Measurements from ENCODE around the gene HBS1L. TPM values are rescaled to one million over a fixed set of nuclear protein-coding genes. Genes with fewer than 3 reads are reported as not detected.

The HBS1L gene
- total RNA-seq, 4 donors from 2014 or later = 52.8 to 87.1 (median 70.7) TPM

DNA sequence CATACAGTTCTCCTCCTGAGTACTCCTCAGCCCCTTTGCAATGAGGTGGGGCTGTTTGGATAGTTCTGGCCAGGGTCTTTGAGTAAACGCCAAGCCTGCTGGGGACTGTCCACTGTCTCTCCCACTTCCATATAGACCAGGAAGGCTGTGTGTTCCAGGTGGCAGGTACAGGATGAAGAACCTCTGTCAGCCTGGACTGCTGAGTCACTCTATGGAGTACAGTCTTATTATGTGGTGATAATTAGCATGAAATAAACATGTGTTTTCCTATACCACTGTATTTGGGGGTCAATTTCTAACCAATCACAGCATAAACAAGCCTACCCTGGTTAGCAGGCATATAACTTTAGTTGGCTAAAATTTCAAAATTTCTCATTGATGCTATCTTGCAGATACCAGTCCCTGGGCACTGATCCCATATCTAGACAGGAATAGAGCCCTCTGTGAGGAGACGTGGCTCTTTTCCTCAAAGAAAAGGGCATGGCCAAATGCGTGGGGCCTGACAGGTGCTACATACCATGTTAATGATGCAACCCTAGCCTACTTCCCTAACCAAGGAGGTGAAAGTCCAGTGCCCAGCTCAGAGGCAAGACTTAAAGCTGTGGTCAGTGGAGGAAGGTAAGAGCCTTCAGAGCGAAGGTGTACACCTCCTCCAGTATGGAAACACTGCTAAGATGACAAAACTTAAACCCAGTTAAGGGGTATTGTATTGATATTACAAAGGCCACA is 100.2 kb downstream of the HBS1L start:
- Histone ChIP-seq H3K4me3 (replicated peaks in 1 of 3) (no peak overlapping the region), H3K36me3 (no peaks in the 10 kb centered on the region), H3K27ac (no peak overlapping the region), H3K27me3 (no peaks in the 10 kb centered on the region), H3K4me1 (no peaks in the 10 kb centered on the region), H3K9me3 (no peaks in the 10 kb centered on the region)
- no peak for DNase-seq
- TF ChIP-seq, protein P1, sequence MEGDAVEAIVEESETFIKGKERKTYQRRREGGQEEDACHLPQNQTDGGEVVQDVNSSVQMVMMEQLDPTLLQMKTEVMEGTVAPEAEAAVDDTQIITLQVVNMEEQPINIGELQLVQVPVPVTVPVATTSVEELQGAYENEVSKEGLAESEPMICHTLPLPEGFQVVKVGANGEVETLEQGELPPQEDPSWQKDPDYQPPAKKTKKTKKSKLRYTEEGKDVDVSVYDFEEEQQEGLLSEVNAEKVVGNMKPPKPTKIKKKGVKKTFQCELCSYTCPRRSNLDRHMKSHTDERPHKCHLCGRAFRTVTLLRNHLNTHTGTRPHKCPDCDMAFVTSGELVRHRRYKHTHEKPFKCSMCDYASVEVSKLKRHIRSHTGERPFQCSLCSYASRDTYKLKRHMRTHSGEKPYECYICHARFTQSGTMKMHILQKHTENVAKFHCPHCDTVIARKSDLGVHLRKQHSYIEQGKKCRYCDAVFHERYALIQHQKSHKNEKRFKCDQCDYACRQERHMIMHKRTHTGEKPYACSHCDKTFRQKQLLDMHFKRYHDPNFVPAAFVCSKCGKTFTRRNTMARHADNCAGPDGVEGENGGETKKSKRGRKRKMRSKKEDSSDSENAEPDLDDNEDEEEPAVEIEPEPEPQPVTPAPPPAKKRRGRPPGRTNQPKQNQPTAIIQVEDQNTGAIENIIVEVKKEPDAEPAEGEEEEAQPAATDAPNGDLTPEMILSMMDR (IDR thresholded peaks at IDR 0.05) = no peak
- TF ChIP-seq POLR2A (IDR thresholded peaks at IDR 0.05) = no peak
- 70 to 88% methylated on average over 4 of the region's 4 CpGs for WGBS, 2 donors
- intact Hi-C loops (cut with DNase I) = no loop called here

DNA sequence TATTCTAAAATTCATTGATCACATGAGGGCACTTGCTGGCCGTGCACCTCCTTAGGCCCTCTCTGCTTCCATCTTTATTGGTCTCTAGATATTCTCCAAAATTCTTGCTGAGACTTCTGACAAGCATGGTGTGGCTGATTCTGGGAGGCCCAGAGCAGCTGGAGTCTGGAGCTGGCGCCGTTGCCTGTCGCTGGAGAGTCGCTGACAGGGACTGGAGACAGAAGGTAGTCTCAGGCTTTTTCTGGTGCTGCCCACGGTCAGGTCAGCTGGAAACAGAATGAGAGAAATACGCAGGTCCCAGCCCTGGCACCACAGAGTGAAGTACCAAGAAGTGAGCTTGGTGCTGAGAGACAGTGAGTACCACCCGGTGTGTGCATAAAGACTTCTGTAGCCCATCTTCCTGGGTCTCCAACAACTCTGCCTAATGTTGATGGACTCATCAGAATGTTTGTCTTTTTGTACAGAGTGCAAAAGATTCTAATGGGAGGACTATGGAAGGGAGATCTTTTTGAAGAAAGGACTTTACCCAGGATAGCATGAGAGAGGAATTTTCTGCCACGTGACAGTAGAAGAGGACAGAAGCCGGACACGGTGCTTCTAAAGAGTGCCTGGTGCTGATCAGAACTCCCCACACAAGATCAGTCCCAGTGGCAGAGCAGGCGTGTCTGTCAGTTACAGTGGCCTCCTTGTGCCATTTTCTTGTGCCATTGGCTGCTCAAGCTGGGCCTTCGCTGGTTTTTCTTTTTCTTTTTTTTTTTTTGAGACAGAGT is 102.9 kb downstream of the HBS1L start:
- Histone ChIP-seq H3K9me3 (no peaks in the 10 kb centered on the region), H3K36me3 (no peaks in the 10 kb centered on the region), H3K27me3 (no peaks in the 10 kb centered on the region), H3K4me3 (replicated peaks in 1 of 3) (no peak overlapping the region), H3K4me1 (no peaks in the 10 kb centered on the region), H3K27ac (no peak overlapping the region)
- no peak for TF ChIP-seq POLR2A (IDR thresholded peaks at IDR 0.05)
- TF ChIP-seq, protein P1 (IDR thresholded peaks at IDR 0.05) = no peak
- DNase-seq = no peak
- intact Hi-C loops (cut with DNase I) = no loop called here
- WGBS, 2 donors = 89 to 92% methylated on average over 13 of the region's 13 CpGs

DNA sequence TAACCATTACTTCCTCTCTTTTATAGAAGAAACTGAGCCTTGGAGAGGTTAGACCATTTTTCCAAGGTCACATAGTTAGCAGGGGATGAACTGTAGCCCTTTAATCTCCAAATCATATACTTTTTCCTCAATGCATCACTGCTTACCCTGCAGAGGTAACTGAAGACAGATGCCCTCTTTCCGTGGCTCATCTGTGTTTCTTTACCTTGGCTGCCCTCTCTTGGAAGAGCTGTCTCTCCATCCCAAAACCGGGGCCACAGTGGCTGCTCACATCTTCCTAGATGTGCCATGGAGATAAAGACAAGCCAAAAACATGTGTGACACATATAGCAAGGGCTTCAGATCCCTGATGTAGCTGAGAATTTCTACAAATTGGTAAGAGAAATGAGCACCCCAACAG is 104.1 kb downstream of the HBS1L start:
- 63 to 65% methylated on average over 2 of the region's 2 CpGs for WGBS, 2 donors
- no peak for DNase-seq
- Histone ChIP-seq H3K27ac (no peak overlapping the region), H3K36me3 (no peaks in the 10 kb centered on the region), H3K9me3 (no peaks in the 10 kb centered on the region), H3K4me3 (replicated peaks in 1 of 3) (no peak overlapping the region), H3K27me3 (no peaks in the 10 kb centered on the region), H3K4me1 (no peaks in the 10 kb centered on the region)
- TF ChIP-seq POLR2A (IDR thresholded peaks at IDR 0.05) = no peak
- TF ChIP-seq, protein P1 (IDR thresholded peaks at IDR 0.05) = no peak
- intact Hi-C loops (cut with DNase I) = no loop called here

DNA sequence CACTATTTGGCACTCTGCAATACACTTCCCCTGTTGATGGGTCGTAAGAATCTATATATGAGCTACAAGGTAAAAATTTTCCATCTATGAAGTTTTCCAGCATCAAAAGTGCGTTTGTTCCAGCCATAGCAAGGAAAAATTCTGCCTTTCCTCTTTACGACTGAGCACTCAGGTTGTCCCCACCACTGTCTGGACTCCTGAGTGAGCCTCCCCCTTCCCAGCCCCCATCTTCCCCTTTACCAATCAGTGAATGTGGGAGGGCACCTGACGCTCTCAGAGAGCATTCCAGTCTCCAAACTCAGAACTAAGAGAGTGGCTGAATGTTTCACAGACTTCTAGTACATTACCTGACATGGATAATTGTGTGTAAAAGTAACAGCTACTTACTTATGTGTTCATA is 104.7 kb downstream of the HBS1L start, which contains the start of gene ALDH8A1:
Gene ALDH8A1, minus strand, starts transcription at position 175 of the 400 bp plus-strand sequence. Its CDS starts 48 bp downstream, at position 127.
- Histone ChIP-seq H3K27me3 (no peaks in the 10 kb centered on the region), H3K4me1 (no peaks in the 10 kb centered on the region), H3K9me3 (no peaks in the 10 kb centered on the region), H3K36me3 (no peaks in the 10 kb centered on the region), H3K27ac (no peak within 1 kb of the TSS), H3K4me3 (replicated peaks in 1 of 3) (no peak within 1 kb of the TSS)
- WGBS, 2 donors = 74 to 75% methylated on average over 4 of the region's 4 CpGs
- intact Hi-C loops (cut with DNase I) = no loop called here
- DNase-seq = no peak
- TF ChIP-seq, protein P1 (IDR thresholded peaks at IDR 0.05) = no peak
- no peak for TF ChIP-seq POLR2A (IDR thresholded peaks at IDR 0.05)

DNA sequence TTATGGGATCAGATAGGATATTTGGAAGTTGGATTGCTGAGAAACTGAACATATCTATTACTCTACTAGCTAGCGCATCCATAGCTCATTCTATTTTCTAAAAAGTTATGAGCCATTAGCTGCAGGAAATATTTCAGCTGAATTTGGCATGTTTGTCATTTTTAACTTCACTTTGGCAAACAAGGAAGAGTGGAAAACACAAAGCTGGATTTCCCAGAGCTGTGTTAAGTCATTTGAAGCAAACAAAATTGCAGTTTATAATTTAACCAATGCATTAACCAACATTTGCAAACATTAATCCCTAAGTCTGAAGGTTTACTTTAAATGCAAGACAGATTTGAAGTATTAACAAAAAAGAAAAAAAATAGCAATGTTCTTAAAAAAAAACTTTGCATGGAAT is 105.9 kb downstream of the HBS1L start:
- DNase-seq = no peak
- no peaks in the 10 kb centered on the region for H3K27me3 ChIP-seq
- H3K9me3 ChIP-seq = no peaks in the 10 kb centered on the region
- 84% methylated on average over 1 of the region's 1 CpG for WGBS, 2 donors
- H3K4me3 ChIP-seq (replicated peaks in 1 of 3) = no peak overlapping the region
- no peak for TF ChIP-seq POLR2A (IDR thresholded peaks at IDR 0.05)
- TF ChIP-seq, protein P1 (IDR thresholded peaks at IDR 0.05) = no peak
- H3K27ac ChIP-seq = no peak overlapping the region
- no peaks in the 10 kb centered on the region for H3K36me3 ChIP-seq
- H3K4me1 ChIP-seq = no peaks in the 10 kb centered on the region
- intact Hi-C loops (cut with DNase I) = no loop called here

All from thyroid gland (tissue), 4 donors.